ENCODE measurements around the gene GCA. TPM values are rescaled to one million over a fixed set of nuclear protein-coding genes. Genes with fewer than 3 reads are reported as not detected.
A peak's percentile ranks its signal among the peaks of the same experiment; 100 is the strongest.

Gene GCA
- total RNA-seq, 2 donors from 2014 or later: 17.5 to 18.4 TPM

DNA sequence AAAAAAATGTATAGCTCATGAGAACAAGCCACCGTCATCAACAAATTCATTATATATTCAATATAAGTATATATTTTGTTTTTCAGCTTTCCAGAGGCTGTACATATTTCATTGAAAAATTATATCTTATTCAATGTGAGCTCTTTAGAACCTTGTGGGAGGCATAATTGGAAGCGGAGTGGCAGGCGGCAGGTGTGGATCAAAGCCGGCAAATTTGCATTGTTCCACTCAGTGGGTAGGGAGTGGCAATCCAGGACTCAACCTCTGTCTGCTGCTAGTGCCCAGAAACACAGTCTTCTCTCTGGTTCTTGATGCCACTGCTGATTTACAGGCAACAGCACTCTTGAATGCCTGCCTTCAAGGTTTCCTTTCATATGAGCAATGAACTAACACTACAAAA, 46.9 kb downstream of the GCA start:
- no peak for DNase-seq
- no peak for ATAC-seq
- intact Hi-C loops (cut with DNase I): no loop called here

GRCh38 chr2:162400336-162400735, 56.4 kb downstream of the GCA start:
- intact Hi-C loops (cut with DNase I): no loop called here
- ATAC-seq: no peak
- no peak for DNase-seq

DNA sequence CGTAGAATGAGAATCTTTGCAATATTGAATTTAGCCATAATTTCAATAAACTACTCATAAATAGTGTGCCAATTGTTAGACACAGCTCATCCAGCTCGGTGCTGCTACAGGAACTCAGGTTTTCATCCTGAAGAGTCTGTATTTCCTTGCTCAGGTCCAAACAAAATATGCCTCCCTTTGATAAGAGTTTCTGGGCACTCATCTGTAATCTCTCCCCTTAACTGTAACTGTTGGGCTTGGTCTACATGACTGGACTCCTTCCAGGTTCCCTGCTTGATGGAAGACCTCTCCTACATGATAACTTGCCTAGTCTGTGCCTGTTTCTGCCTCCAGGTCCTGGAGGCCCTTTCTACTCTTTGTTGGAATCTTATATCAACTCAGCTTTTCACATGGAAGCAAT, 57.9 kb downstream of the GCA start:
- DNase-seq: peak; percentile 12
- intact Hi-C loops (cut with DNase I): no loop called here
- peak; percentile 27 to 90 for ATAC-seq

GRCh38 chr2:162403884-162404283, 60.0 kb downstream of the GCA start:
- no peak for DNase-seq
- ATAC-seq: peak in 1 of 2 donors; percentile 76
- intact Hi-C loops (cut with DNase I): no loop called here

Other genes with a start within 250 kb of the GCA start
- not detected for gene GCG, start 191.9 kb upstream of the GCA start, total RNA-seq
- 1 to 10 TPM; 1.4 to 3.4 TPM for gene FAP, start 100.7 kb upstream of the GCA start, total RNA-seq
- gene IFIH1, start 25.4 kb upstream of the GCA start, total RNA-seq: 10 to 100 TPM in 1 of 2 donors, 1 to 10 TPM in 1; 8.5 to 11.4 TPM

Data from left cardiac atrium (tissue), 4 donors.